ENCODE data around the gene DNAJB2. TPM values are rescaled to one million over a fixed set of nuclear protein-coding genes. Genes with fewer than 3 reads are reported as not detected.

Gene DNAJB2
- total RNA-seq, 4 donors from 2014 or later, result 125 to 152 (median 140) TPM

DNA sequence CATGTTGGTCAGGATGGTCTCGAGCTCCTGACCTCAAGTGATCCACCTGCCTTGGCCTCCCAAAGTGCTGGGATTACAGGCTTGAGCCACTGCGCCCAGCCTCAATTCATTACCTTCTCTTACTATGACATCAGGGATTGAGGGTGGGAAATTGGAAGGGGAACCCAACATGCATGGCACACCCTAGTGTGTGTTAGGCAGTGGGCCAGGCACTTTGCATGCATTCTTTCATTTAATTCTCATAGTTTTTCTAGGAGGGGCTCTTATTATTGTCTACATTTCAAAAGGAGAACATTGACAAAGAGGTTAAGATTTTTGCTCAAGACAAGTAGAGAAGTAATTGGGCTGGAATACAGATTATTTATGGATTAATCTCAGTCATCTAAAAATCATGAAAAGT, 10.9 kb upstream of the DNAJB2 start:
- H3K4me3 ChIP-seq (ENCODE audit: low read depth, poor library complexity, severe bottlenecking), result no peak overlapping the region
- intact Hi-C loops (cut with DNase I; ENCODE audit: low total_unique reads), result no loop called here
- 77 to 80% methylated on average over 2 of the region's 2 CpGs for WGBS, 2 donors

DNA sequence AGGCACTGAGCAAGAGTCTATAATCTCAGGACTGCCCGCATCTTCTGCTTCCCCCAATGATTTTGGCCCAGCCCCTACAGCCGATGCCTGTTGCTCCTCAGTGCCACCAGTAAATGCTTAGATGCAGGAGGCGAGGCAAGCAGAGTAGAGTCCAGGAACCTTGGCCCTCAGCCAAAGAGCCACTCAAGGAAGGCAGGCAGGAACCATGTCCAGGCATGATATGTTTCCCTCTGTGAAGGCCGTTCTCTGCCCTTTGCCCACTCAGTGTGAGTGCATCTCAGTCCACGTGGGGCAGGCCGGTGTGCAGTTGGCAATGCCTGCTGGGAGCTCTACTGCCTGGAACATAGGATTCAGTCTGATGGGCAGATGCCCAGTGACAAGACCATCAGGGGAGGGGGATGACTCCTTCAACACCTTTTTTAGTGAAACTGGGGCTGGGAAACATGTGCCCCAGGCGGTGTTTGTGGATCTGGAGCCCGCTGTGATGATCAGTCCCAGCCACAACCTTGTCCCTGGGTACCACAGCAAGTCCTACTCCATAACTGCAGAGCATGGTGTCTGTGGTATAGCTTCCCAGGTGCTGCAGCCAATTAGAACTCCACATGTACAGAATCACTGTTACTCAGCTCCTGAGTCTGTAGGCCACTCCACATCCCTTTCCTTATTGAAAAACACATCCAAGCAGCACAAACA, 9.7 kb upstream of the DNAJB2 start:
- intact Hi-C loops (cut with DNase I; ENCODE audit: low total_unique reads), result no loop called here
- WGBS, 2 donors, result 68% methylated on average over 8 of the region's 8 CpGs
- no peak for DNase-seq (ENCODE audit: low spot score in 2 of 2)
- TF ChIP-seq, protein P1, sequence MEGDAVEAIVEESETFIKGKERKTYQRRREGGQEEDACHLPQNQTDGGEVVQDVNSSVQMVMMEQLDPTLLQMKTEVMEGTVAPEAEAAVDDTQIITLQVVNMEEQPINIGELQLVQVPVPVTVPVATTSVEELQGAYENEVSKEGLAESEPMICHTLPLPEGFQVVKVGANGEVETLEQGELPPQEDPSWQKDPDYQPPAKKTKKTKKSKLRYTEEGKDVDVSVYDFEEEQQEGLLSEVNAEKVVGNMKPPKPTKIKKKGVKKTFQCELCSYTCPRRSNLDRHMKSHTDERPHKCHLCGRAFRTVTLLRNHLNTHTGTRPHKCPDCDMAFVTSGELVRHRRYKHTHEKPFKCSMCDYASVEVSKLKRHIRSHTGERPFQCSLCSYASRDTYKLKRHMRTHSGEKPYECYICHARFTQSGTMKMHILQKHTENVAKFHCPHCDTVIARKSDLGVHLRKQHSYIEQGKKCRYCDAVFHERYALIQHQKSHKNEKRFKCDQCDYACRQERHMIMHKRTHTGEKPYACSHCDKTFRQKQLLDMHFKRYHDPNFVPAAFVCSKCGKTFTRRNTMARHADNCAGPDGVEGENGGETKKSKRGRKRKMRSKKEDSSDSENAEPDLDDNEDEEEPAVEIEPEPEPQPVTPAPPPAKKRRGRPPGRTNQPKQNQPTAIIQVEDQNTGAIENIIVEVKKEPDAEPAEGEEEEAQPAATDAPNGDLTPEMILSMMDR (IDR thresholded peaks at IDR 0.05), result no peak
- no peak for TF ChIP-seq POLR2A (IDR thresholded peaks at IDR 0.05)
- no peak overlapping the region for H3K4me3 ChIP-seq (ENCODE audit: low read depth, poor library complexity, severe bottlenecking)

More for the DNA sequence above, 10.9 kb upstream of the DNAJB2 start:
- no peak for DNase-seq (ENCODE audit: low spot score in 2 of 2)
- TF ChIP-seq, protein P1 (IDR thresholded peaks at IDR 0.05), result no peak
- TF ChIP-seq POLR2A (IDR thresholded peaks at IDR 0.05), result no peak

DNA sequence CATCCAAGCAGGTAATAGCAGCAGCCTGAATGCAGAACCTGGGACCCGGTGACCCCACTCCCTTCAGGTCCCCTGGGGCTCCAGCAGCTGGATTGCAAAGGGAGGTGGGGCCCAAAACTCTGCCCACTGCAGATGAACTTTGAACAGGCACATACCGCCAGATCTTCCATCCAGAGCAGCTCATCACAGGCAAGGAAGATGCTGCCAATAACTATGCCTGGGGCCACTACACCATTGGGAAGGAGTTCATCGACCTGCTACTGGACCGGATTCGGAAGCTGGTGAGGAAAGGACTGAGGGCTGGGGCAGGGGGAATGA, 9.2 kb upstream of the DNAJB2 start:
- DNase-seq (ENCODE audit: low spot score in 2 of 2), result no peak
- whole genome bisulfite sequencing, 2 donors, result 68 to 70% methylated on average over 5 of the region's 5 CpGs
- intact Hi-C loops (cut with DNase I; ENCODE audit: low total_unique reads), result no loop called here
- H3K4me3 ChIP-seq (ENCODE audit: low read depth, poor library complexity, severe bottlenecking), result no peak overlapping the region
- no peak for TF ChIP-seq POLR2A (IDR thresholded peaks at IDR 0.05)
- TF ChIP-seq, protein P1 (IDR thresholded peaks at IDR 0.05), result no peak

DNA sequence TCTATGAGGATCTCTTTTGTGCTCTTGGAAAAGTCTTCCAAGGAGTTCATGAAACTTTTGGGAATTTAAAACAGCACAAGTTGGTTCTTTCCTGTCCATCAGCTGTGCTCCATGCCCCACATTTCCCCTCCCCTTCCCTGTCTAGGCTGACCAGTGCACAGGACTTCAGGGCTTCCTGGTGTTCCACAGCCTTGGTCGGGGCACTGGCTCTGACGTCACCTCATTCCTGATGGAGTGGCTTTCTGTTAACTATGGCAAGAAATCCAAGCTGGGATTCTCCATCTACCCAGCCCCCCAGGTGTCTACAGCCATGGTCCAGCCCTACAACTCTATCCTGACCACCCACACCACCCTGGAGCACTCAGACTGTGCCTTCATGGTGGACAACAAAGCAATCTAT, 8.1 kb upstream of the DNAJB2 start:
- TF ChIP-seq POLR2A (IDR thresholded peaks at IDR 0.05), result no peak
- TF ChIP-seq, protein P1 (IDR thresholded peaks at IDR 0.05), result no peak
- no peak for DNase-seq (ENCODE audit: low spot score in 2 of 2)
- WGBS, 2 donors, result 79 to 93% methylated on average over 2 of the region's 2 CpGs
- intact Hi-C loops (cut with DNase I; ENCODE audit: low total_unique reads), result no loop called here
- H3K4me3 ChIP-seq (ENCODE audit: low read depth, poor library complexity, severe bottlenecking), result no peak overlapping the region

DNA sequence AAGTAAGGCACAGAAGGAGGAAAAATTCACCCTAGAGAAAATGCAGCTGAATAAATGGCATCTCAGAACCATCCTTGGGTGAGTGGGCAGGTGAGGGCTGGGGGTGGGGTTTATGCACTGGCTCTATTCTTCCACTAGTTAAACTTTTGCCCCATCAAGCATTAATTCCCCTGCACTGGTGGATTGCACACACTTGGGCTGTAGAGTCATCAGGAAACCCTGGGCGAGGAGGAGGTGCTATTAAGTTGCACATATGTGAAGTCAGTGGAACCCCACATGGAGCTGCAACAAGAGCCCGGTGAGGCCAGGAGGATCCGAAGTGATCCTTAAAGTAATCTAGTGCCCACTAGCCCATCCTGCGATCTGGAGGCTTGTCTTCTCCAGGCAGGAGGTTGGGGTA, 6.8 kb upstream of the DNAJB2 start:
- intact Hi-C loops (cut with DNase I; ENCODE audit: low total_unique reads), result no loop called here
- 83 to 88% methylated on average over 4 of the region's 4 CpGs for WGBS, 2 donors
- H3K4me3 ChIP-seq (ENCODE audit: low read depth, poor library complexity, severe bottlenecking), result no peak overlapping the region
- TF ChIP-seq, protein P1 (IDR thresholded peaks at IDR 0.05), result no peak
- no peak for TF ChIP-seq POLR2A (IDR thresholded peaks at IDR 0.05)
- no peak for DNase-seq (ENCODE audit: low spot score in 2 of 2)

DNA sequence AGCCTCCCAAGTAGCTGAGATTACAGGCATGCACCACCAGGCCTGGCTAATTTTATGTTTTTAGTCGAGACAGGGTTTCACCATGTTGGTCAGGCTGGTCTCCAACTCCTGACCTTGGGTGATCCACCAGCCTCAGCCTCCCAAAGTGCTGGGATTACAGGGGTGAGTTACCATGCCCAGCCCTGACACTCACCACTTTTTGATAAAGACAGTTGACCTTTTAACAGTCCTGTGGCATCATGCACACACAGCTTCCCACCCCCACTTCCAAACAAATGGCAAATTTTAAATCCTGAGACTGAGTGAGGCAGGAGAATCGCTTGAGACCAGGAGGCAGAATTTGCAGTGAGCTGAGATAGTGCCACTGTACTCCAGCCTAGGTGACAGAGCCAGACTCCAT, 6.2 kb upstream of the DNAJB2 start:
- no peak overlapping the region for H3K4me3 ChIP-seq (ENCODE audit: low read depth, poor library complexity, severe bottlenecking)
- WGBS, 2 donors, result 66 to 82% methylated on average over 2 of the region's 2 CpGs
- TF ChIP-seq POLR2A (IDR thresholded peaks at IDR 0.05), result no peak
- TF ChIP-seq, protein P1 (IDR thresholded peaks at IDR 0.05), result no peak
- no peak for DNase-seq (ENCODE audit: low spot score in 2 of 2)
- intact Hi-C loops (cut with DNase I; ENCODE audit: low total_unique reads), result no loop called here

All from lower leg skin (tissue), 4 donors.